ENCODE measurements around the gene NTN1.

The NTN1 gene

GRCh38 chr17:9162275-9162985 lies 141.1 kb downstream of the NTN1 start:
- DNase-seq (ENCODE audit: low read depth in 2 of 2), result no peak

DNA sequence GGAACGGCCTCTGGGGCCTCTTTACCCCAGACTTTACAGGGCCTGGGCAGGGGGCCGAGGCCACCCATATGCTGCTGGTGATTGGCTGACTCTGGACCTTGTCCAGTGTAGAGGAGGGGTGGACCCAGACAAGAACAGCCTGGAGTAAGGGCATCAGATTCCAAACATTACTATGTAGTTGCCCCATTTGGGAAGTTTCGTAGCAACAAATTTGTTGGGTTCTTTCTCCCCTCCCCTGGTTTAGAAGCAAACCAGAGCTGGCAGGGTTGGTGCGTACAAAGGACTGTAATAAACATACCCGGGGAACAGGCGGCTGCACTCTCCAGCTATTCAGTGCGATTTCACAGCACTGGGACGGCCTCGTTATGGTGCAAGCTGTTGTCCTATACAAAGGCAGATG lies 145.5 kb downstream of the NTN1 start:
- DNase-seq (ENCODE audit: low read depth in 2 of 2), result no peak

GRCh38 chr17:9167379-9167778 lies 146.1 kb downstream of the NTN1 start:
- DNase-seq (ENCODE audit: low read depth in 2 of 2), result no peak

DNA sequence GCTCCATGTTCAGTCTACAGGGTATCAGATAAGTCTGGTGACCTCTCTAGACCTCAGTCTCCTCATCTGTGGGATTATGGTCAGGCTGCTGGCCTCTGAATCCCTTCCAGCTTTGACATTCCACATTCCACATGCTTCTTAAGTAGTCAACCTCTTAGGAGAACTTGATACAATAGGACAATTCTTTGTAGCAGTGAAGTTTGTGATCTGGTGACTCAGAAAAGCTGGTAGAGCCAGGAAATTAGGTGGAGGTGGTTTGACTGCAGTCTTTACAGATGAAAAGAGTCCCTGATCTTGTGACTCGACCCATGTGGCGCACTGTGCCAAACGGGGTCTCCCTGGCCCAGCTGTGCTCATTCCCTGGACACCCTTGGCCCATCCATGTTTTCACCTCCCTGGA lies 147.8 kb downstream of the NTN1 start:
- DNase-seq (ENCODE audit: low read depth in 2 of 2), result no peak

DNA sequence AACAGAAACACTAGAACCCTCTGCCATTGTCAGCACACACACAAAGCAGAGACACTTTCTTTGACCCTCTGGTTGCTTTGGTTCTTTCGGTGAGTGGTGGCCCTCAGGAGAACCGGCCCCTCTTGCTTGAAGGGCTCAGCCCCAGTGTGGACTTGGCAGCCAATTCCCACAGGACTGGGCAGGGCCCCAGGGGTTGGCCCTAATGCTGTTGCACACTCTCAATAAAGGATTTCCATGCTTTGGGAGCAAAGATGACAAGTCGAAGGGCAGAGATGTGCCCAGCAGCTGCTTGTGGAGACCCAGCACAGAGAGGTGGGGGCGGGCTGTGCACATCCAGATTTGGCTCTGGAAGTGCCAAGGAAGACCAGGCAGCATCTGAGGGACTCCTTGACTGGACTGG lies 149.0 kb downstream of the NTN1 start:
- DNase-seq (ENCODE audit: low read depth in 2 of 2), result no peak

DNA sequence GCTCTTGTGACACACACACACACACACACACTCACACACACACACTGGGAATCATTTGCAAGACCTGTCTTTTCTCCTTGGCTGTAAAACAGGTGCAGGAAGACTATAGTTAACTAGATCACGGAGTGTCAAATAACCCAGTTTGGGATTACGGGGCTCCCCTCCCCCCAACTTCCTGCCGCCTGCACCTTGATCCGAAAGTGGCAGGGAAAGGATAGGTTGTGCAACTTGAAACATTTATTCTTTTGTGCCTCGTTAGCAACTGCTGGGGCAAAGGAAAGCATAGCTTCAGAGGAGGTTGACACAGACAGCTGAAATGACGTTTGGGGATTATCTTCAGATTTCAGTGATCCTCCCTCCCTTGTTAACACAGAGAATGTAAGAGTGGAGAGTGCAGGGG lies 149.5 kb downstream of the NTN1 start:
- no peak for DNase-seq (ENCODE audit: low read depth in 2 of 2)

GRCh38 chr17:9173386-9173983 lies 152.2 kb downstream of the NTN1 start:
- DNase-seq (ENCODE audit: low read depth in 2 of 2), result no peak

DNA sequence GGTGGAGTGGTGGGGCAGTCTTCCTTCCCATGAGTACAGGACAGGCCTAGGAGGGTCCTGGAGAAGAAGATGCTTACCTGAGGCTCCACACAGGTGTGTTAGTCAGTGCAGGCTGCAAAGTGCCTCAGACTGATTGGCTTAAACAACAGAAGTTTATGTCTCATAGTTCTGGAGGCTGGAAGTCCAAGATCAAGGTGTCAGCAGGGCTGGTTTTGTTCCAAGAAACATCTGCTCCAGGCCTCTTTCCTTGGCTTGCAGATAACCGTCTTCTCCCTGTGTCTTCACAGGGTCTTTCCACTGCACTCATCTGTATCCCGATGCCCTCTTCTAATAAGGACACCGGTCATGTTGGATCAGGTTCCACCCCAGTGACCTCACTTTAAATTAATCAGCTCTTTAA lies 153.0 kb downstream of the NTN1 start:
- no peak for DNase-seq (ENCODE audit: low read depth in 2 of 2)

DNA sequence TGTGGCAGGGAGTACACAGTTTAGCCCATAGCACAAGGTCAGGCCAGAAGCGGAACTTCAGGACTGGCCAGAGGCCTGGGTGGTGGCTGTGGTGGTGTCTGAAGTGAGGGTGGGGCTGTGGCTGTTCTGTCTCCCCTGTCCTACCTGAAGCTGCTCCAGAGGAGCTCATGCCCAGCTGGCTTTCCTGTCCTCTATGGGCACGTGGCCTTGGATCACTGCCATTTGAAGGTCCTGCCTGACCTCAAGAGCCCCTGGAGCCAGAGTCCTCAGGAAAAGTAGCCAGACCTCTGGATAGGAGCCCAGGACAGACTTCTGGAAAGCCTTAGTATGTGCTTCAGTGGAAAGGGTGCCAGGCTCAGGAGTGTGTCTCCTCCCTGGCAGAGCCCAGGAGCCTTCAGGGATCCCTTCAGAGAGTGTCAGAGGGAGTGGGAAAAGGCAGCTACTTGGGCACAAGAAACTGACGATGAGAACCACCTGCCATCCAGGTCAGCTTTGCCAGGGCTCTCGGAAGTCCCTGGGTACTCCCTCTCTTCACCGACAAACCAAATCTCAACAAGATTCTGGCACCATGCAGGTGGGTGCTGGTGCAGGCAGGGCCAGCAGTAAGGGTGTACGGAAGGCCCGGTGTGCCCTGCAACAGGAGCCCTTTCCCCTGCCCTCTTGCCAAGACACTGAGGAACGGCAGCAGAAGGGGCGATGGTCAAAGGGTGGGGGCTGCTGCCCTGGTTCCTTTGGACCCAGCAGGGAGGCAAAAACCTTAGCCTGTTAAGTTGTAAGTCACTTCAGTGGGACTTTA lies 153.7 kb downstream of the NTN1 start:
- DNase-seq (ENCODE audit: low read depth in 2 of 2), result no peak

DNA sequence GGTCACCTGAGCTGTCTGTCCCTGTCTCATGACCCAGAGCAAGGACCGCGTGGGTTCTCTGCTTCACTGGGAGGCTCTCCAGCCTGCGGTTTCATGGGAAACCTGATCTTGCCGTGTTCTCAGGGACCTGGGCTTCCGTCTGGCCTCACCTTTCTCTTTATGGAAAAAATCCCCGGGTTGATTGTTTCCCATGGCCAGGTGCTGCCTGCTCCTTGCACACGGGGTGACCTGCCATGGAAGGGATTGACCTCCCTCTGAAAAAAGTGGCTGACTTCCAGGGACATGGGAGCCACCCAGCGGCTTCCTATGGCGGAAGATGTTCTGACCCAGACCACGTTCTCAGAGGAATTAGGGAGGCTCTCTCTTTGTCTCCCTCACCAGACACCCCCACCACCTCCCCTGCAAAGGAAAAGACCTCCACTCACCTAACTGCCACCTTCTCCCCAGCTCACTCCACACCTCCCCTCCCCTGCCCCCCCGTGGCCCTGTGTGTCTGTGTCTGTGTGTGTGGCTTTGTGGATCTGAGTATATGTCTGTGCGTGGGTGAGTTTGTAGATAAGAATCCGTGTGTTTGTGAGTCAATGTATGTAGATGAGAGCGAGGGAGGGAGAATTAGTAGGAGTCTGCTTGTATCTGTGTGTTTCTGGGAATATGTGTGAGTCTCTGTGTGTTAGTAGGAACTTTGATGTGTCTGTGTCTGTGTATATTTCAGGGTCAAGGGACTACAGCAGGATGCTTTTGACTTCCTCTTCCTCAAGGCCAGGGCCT lies 154.6 kb downstream of the NTN1 start:
- no peak for DNase-seq (ENCODE audit: low read depth in 2 of 2)

GRCh38 chr17:9177212-9177611 lies 155.9 kb downstream of the NTN1 start:
- no peak for DNase-seq (ENCODE audit: low read depth in 2 of 2)

DNA sequence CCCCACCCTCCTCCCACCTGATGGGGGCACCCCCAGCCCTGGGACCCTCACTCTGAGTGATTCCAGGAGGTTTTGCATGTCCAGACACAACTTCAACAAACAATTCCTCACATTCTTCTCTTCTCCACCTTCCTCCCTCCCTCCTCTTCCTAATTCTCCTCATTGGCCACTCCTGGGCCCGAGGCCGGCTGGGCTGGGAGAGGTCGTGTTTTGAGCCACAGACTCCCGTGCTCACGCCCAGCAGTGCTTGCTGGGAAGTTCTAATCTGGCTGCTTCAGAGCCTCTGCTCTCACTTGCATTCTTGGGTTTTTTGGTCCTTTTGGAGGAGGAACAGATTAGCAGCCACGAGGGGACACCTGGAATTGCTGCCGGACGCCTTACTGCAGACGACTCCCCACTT lies 157.0 kb downstream of the NTN1 start:
- no peak for DNase-seq (ENCODE audit: low read depth in 2 of 2)

- DNase-seq (ENCODE audit: low read depth in 2 of 2), result no peak
Measured at GRCh38 chr17:9179602-9180001, 158.3 kb downstream of the NTN1 start.

DNA sequence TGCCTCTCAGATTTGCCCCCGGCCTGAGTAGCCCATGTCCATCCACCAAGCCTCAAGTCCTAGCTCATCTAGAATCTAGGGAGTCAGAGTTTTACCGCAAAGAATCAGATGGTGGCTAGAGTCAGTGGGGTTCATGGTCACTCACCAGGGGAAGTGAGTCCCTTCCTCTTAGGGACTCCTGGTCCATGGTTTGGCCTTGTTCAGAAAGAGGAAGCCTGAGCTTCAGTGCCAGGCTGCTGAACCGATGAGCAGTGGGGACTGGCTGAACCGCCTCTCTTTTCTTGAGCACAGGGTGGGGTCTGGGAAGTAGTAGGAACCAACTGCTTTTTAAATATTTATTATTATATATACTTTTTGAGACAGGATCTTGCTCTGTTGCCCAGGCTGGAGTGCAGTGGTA lies 160.3 kb downstream of the NTN1 start:
- no peak for DNase-seq (ENCODE audit: low read depth in 2 of 2)

GRCh38 chr17:9183306-9183705 lies 162.0 kb downstream of the NTN1 start:
- DNase-seq (ENCODE audit: low read depth in 2 of 2), result no peak

DNA sequence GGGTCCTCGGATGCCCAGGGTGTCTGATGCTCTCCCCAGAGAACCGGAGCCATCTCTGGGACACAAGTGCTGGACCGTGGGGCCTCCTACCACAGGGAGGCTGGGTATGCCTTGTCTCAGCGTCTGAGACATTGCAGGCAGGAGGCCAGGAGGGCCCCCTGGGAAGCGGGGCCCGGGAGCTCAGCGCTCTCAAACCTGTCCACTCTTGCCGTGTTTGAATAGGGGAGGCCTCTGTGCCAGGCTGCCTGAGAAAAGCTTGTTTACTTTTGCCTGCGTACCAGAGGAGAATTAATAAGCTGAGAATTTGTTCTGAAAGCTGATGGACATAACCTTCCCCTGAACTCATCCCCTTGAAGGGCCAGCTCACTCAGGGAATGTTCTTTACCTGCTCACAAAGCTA lies 163.8 kb downstream of the NTN1 start:
- DNase-seq (ENCODE audit: low read depth in 2 of 2), result no peak

DNA sequence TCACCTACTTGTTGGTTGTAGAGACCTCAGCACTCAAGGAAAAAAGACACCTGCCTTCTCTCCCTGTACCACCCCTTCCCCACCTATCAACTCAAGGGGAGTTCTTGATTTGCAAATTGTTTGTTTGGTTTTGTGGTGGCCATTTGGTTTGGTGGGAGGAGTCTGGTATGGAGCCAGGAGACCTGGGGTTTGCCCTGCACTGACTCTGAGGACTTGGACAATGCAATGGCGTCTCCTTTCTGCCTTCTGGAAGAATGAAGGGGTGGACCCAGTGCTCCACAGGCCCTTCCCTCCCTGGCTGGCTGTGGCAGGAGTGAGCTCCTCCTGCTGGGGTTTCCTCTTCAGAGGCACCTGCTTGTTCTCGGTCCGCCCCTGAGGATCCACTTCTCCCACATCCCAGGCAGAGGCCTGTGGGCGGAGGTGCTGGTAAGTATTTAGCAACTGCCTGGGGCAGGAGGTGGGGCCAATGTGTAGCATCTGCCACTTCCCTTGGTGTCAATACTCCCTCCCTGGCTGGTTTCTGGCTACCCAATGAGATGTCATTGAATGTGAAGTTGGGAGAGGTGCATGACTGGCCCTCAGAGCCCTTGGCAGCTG lies 164.5 kb downstream of the NTN1 start:
- DNase-seq (ENCODE audit: low read depth in 2 of 2), result no peak

- DNase-seq (ENCODE audit: low read depth in 2 of 2), result no peak
Measured at GRCh38 chr17:9187828-9188227, 166.5 kb downstream of the NTN1 start.

GRCh38 chr17:9188367-9188766 lies 167.1 kb downstream of the NTN1 start:
- DNase-seq (ENCODE audit: low read depth in 2 of 2), result no peak

GRCh38 chr17:9189870-9190269 lies 168.6 kb downstream of the NTN1 start:
- DNase-seq (ENCODE audit: low read depth in 2 of 2), result no peak

GRCh38 chr17:9192010-9192409 lies 170.7 kb downstream of the NTN1 start:
- no peak for DNase-seq (ENCODE audit: low read depth in 2 of 2)

- DNase-seq (ENCODE audit: low read depth in 2 of 2), result no peak
Measured at GRCh38 chr17:9195411-9195810, 174.1 kb downstream of the NTN1 start.

Measured in stimulated activated CD8-positive, alpha-beta memory T cell treated with anti-CD3 and anti-CD28 coated beads, Interleukin-7, amount 100 ng/mL, for 1 hour (primary cell).